Fibroblast of peridontal ligament (primary cell): ENCODE results near the gene CERT1.

Experiments used
- DNase-seq: peaks from one replicate; pipeline ENCODE4 v3.0.0-alpha.2; 2010; ENCODE audit errors: extremely low read depth

CERT1 gene

GRCh38 chr5:75405296-75405695 lies 106.1 kb downstream of the CERT1 start:
- no peak for DNase-seq

- DNase-seq = no peak
These were observed 116.2 kb downstream of the CERT1 start for GRCh38 chr5:75395277-75395676.

GRCh38 chr5:75389430-75389829 lies 122.0 kb downstream of the CERT1 start:
- DNase-seq = no peak

- no peak for DNase-seq
These were observed 123.6 kb downstream of the CERT1 start for GRCh38 chr5:75387806-75388205.

GRCh38 chr5:75384218-75384617 lies 127.2 kb downstream of the CERT1 start:
- no peak for DNase-seq

GRCh38 chr5:75381456-75381855 lies 130.0 kb downstream of the CERT1 start:
- no peak for DNase-seq

GRCh38 chr5:75380099-75380498 lies 131.3 kb downstream of the CERT1 start:
- DNase-seq = no peak

- no peak for DNase-seq
These were observed 136.0 kb downstream of the CERT1 start for GRCh38 chr5:75375414-75375813.

- no peak for DNase-seq
These were observed 137.0 kb downstream of the CERT1 start for GRCh38 chr5:75374394-75374814.

- no peak for DNase-seq
These were observed 137.6 kb downstream of the CERT1 start for GRCh38 chr5:75373862-75374261.

- DNase-seq = peak; percentile 10
These were observed 143.0 kb downstream of the CERT1 start for GRCh38 chr5:75368391-75368790.

GRCh38 chr5:75367401-75367800 lies 144.0 kb downstream of the CERT1 start:
- peak; percentile 49 for DNase-seq

- DNase-seq = no peak
These were observed 144.6 kb downstream of the CERT1 start for GRCh38 chr5:75366787-75367186.

GRCh38 chr5:75365740-75366139 lies 145.7 kb downstream of the CERT1 start:
- no peak for DNase-seq

- no peak for DNase-seq
These were observed 146.7 kb downstream of the CERT1 start for GRCh38 chr5:75364571-75365280.

- no peak for DNase-seq
These were observed 147.5 kb downstream of the CERT1 start for GRCh38 chr5:75363726-75364495.

- no peak for DNase-seq
These were observed 148.3 kb downstream of the CERT1 start for GRCh38 chr5:75363111-75363510.

GRCh38 chr5:75362474-75362975 lies 148.9 kb downstream of the CERT1 start:
- DNase-seq = no peak

GRCh38 chr5:75361310-75361709 lies 150.1 kb downstream of the CERT1 start:
- no peak for DNase-seq

- DNase-seq = no peak
These were observed 153.3 kb downstream of the CERT1 start for GRCh38 chr5:75358117-75358516.

- no peak for DNase-seq
These were observed 154.7 kb downstream of the CERT1 start for GRCh38 chr5:75356719-75357118.

- no peak for DNase-seq
These were observed 156.2 kb downstream of the CERT1 start for GRCh38 chr5:75355236-75355635.
